Myocyte (in vitro differentiated cells): Measurements from ENCODE around the gene BOC. TPM values are rescaled to one million over a fixed set of nuclear protein-coding genes. Genes with fewer than 3 reads are reported as not detected.

Experiments
- DNase-seq: peaks from one replicate; pipeline ENCODE4 v3.0.0-alpha.2; 2012; ENCODE audit warnings: low read depth
- total RNA-seq: library from RNA; depleted of rRNA; stranded (reverse); fragments of >200 nt; gene quantifications from 2 replicates; pipeline ENCODE4 v1.2.3, GENCODE V29; 2014

BOC gene
- total RNA-seq, 1 donor from 2014 or later: 10.7 TPM

DNA sequence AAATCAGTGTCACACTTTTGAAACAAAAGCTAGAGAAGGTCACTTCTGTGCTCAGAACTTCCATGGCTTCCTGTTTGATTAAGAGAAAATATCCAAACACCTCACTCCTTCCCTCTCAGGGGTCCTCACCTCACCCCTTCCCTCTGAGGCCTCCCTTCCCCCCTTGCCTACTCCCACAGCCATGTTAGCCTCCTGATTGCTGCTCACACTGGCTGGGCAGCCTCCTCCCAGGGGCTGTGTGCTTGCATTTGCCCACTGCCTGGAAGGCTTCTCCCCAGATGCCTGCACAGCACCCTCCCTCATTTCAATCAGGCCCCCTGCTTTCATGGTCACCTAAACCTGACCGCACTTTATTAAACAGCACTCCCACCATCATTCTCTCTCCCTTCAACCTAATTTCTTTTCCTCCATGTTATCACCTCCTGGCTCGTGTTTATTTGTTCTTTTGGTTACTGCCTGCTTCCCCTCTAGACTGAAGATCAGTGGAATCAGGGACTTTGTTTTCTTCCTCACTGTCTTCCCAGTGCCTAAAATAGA, 10.4 kb downstream of the BOC start:
- DNase-seq: no peak

GRCh38 chr3:113222451-113223086, 11.2 kb downstream of the BOC start:
- no peak for DNase-seq

DNA sequence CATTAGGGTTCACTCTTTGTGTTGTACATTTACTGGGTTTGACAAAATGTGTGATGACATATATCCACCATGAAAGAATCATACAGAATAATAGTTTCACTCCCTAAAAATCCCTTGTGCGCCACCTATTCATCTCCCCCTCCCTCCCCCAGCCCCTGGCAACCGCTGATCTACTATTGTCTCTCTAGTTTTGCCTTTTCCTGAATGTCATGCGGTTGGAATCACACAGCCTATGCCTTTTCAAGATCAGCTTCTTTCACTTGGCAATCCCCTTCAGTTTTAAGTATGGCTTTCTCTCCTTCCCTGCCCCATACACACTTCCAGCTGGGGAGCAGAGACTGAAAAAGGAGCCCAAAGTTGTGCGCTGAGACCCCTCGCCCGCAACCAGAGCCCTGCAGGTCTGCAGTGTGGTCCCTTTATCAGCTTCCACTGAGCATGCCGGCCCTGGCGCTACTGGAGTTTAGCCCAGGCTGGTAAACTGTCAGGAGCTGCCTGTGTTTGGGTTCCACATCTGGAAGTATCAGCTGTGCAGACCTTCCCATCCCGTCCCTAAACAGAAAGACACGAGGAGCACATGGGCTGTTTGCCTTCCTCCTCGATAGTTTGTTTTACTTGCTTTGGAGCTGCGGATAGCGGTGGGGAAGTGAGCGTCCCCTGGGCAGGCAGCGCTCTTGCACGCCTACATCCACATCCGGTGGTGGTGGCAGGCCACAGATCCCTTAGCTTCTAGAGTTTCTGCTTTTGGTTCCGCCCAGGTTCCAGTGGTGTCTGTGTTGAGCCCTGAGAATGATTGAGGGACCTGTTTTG, 12.3 kb downstream of the BOC start:
- DNase-seq: no peak

DNA sequence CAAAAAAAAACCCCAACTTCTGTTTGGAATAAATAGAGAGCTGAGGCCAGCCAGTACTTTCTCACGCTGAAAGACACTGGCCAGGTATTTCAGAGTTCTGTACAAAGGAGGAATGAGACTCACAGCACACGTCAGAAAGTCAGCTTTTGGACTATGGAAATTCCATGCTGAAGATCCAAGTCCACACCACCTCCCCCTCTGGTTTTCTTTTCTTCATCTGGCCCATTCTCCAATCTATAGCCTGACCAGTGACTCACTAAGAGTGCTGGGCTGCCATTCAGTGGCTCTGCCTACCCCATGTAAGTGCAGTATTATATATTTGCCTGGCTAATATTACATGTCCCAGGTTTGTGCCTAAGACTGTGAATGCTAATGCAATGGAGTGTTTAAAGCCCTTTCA, 13.9 kb downstream of the BOC start:
- DNase-seq: no peak

DNA sequence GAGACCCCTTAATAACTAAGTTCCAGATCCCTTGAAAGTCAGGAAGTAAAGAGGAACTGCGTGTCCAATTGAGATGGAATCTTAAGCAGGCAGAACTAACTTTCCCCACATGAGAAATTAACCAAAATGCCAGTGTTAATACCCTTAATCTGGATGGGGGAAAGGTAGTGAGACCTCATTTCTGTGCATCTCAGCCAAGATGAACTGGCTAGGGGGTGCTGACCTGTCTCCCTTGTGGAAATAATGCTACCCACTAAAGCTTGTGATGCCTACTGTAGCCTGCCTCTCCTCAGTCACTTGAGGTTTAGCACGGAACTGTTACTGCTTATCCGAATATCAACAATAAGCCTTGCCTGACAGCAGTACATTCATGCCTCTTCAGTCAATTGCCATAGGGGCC, 15.1 kb downstream of the BOC start:
- DNase-seq: no peak

- DNase-seq: no peak
These were observed 15.8 kb downstream of the BOC start for GRCh38 chr3:113227146-113227545.

GRCh38 chr3:113228498-113229286, 17.3 kb downstream of the BOC start:
- DNase-seq: no peak

- no peak for DNase-seq
These were observed 20.0 kb downstream of the BOC start for GRCh38 chr3:113231391-113231790.

GRCh38 chr3:113231827-113232253, 20.5 kb downstream of the BOC start:
- DNase-seq: peak; percentile 71

DNA sequence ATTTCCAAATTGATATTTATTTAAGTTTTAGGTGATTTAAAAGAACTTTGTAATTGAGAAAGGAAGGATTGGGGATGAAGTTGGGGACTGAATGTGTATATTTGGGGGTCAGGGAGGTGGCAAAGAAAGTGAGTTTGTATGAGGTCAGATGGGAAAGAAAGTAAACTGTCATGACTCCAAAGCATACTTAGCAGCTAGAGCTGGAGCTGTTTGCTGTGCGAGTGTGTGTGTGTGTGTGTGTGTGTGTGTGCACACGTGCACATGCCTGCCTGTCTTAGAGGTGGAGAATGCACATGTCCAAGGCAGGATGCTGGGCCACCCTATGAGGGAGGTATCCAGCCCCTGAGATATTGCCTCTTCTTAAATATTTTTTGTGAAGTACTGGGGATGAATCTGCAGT, 21.0 kb downstream of the BOC start:
- DNase-seq: no peak

- DNase-seq: no peak
These were observed 22.1 kb downstream of the BOC start for GRCh38 chr3:113233497-113233896.

DNA sequence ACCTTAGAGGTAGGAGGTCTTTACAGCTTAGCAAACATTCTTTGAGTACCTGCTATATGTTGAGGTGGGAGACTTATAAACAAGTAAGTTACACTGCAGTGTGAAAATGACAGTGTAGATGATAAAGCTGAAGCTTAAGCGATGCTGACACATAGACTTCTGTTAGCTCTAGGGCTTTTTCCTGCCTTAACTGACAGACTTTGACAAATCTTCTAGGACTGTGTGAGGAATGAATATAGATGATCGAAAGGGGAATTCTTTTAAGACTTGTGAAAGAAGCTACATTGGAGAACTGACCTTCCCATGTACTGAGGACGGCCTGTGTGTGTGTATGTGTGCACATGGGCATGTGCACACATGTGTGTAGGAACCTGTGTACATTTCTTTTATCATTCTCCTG, 22.7 kb downstream of the BOC start:
- no peak for DNase-seq

DNA sequence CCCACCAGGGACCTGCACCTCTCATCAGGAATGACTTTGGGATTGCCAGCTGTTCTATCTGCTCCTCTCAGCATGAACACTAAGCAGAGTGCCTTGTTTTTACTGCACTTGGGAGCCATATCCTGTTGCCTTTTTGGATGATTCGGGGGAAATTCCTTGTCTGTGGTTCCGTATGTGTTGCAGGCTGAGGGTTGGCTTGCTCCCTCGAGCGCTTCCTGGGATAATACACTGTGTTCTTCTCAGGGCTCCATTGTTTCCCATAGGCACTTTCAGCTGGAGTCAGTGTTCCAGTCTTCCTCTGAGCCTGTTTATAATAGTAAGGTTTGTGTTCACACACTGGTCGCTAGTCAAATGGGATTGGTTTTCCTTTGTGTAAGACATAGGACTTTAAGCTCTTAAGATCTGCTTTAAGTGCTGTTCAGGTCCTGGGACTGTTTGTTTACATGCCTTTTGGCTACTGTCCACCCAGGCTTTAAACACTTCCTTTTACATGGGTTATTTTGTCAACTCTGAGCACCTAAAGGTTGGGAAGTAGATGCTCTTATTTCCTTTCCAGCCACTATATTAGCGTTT, 23.4 kb downstream of the BOC start:
- DNase-seq: no peak

GRCh38 chr3:113238503-113238902, 27.1 kb downstream of the BOC start:
- no peak for DNase-seq

DNA sequence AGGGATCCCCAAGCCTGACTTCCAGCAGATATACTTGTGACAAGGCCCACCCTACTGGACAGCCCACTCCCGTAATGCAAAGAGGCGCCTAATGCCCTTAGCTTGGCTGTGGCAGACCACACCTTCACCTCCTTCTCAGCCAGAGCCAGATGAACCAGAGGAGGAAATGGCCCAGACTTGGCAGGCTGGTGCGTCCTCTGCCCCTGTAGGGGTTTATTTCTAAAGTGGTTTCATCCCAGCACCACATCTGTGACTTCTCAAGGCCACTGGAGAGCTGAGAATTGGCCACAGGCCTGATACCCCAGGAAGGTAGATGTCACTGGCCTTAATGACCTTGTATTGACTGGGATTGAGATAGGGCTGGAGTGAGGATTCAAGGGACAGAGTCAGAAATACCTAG, 29.5 kb downstream of the BOC start:
- DNase-seq: no peak

DNA sequence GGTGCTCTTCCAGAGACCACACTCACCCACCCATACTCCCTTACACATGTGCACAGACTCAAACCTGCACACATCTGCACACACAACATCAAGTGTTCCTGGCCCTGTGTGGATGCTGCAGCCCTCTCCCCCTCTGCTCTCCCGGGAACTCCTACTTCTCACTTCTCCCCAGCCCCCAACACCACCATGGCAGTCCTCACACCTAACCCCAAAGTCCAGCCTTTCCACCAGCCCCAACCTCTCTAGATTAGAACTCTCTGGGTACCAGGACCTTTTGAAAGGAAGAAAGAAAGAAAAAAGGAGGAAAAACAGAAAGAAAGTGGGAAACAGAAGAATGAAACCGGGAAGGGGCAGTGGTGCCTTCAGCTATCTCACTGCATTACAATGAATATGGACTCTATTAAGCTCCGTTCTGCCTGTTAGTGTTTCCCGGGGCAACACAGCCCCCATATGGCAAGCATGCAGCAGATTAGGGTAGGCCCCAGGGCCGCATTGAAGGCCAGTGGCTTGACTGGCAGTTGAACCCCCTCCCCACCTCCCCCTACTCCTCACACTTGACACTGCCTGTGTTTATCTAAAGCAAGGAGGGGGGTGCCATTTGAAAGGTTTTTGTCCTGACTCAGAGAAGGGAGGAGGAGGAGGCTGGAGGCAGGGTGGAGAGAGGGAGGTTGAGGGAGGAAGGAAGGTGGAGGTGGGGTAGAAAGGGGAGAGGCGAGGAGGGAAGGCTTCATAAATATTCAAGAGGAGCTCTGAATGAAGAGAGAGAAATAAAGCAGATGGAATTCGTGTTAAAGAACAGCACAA, 30.1 kb downstream of the BOC start:
- DNase-seq: no peak

GRCh38 chr3:113242096-113242581, 30.8 kb downstream of the BOC start:
- no peak for DNase-seq

DNA sequence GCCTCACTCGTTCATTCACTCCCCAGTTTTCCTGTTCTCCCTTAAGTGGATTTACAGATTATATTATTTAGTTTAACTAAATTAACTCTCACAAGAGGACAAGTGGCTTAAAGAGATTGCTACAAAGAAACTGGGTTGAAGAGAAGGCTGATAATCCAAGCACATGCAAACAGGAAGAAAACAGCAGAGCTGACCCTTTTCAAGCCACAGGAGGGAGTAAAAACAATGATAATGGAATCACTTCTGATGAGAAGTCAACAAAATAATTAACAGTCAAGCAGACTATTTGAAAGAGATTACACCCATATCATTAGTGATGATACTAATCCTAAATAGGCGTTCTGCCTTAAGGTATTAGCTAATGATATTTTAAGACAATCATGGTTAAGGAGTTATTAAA, 31.7 kb downstream of the BOC start:
- no peak for DNase-seq

DNA sequence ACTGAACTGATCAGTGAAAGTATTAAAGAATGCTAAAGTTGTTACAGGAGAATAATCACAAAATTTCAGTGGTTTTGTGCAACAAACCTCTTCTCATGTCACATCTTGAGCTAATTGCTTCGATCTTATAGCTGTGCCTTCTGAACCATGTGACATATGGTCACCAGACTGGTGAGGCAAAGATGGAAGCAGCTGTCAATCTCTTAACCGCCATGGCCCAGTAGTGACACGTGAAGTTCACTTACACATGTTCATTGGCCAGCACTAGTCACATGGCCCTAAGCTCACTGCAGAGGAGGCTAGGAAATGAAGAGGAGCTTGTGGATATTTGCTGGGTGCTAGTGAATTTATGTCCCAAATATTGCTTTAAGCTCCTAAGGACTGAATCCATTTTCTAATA, 32.5 kb downstream of the BOC start:
- no peak for DNase-seq

- peak; percentile 88 for DNase-seq
These were observed 34.4 kb downstream of the BOC start for GRCh38 chr3:113245761-113246161.

GRCh38 chr3:113247068-113247467, 35.7 kb downstream of the BOC start:
- no peak for DNase-seq
